GM04503 (cell line): ENCODE measurements around the gene OR5M8.

Experiments used
- DNase-seq: peaks from one replicate; pipeline ENCODE4 v3.0.0-alpha.2; 2012; ENCODE audit warnings: low read depth

Gene OR5M8

DNA sequence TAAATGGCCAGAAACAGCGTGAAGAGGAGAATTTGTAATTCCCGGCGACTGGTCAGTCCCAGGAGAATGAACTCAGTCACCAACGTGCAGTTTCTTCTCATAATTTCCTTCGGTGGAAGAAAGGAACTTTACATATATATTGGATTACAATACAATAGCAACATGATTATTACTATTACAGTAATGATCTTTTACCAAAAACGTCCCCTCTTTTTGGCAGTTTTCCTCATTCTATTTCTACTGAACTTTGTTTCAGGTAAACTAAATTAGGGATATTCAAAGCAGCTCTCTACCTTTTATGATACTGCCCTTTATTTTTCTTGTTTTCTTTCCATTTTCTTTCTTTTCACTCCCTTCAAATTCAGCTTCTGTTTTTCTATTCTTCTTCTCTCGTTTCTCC lies at the start of gene OR5M8:
TSS of gene OR5M8 (minus strand) at position 101 of the 400 bp plus-strand sequence. CDS start at position 101, 0 bp downstream.
- no peak for DNase-seq

DNA sequence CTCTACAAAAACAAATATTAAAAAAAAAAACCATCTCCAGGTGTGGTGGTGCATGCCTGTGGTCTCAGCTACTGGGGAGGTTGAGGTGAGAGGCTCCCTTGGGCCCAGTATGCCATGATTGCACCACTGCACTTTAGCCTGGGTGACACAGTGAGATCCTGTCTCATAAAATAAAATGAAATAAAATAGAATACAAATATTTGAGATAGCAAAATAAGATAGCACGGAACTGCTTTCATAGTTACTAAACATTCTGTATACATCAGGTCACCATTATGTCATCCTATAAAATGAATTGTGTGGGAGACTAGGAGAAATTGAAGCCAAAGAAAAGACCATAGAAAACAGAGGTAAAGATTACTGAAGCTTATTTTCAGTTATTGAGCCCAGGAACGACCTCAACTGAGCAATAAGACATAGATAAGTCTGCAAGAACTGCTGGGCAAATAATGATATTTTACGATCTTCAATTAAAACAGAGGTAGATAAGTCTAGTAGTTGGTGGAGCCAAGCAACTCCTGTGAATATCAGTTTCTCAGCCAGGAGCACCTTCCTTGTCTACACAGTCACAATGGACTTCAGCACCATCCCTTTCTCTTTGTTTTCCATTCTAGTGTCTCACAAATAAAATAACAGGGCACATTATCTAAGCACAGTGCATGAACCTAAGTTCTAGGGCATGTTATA lies 42.0 kb upstream of the OR5M8 start:
- DNase-seq = no peak

DNA sequence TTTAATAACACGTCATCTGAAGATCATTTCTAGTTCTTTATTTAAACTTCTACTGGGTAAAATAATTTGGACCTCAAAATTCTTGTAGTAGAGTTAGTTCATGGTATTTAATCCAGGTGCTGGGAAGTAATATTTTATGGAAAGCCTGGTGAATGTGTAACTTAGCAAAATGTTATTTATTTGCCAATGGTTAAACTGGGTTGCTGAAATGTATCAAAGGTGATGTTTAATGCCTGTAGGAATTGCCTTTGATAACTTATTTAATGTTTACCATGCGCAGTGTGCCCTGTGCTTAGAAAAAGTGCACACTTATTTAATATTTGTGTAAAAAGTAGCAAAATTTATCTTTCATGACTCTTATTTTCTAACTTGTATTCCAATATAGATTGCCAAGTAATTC lies 40.7 kb upstream of the OR5M8 start:
- DNase-seq = no peak

DNA sequence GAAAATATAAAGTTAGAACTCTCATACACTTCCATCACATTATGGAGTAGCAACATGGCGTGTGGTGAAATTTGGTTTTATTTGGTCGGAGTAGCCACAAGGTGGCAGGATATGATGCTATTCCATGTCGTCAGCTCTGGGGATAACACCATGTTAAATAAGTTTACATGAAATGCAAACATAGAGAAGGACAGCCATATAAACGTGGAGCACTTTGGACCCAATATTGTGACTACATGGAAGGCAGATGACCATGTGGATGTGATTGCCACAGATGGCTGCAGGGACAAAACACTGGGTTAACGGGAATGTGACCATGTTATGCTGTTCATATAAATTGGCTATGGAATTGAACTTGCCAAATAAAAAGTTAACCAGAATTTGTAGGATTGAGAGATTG lies 30.8 kb upstream of the OR5M8 start:
- no peak for DNase-seq

DNA sequence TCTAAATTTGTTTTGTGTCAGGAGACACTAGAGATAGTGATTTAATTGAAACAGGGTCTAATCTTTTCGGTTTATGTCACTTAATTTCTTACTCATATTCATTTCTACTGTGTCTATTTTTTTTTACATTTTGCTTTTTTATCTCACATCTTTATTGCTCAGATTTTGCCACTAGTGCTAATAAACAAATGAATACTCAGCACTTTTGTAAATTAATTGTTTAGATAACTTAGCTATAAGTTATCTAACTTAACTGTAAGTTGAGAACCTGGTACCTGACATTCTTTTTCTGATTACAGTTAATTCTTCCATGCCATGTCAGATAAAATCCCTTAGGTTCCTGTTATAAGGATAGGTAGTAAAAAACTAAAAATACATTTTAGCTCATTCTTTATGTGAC lies 22.1 kb upstream of the OR5M8 start:
- no peak for DNase-seq

DNA sequence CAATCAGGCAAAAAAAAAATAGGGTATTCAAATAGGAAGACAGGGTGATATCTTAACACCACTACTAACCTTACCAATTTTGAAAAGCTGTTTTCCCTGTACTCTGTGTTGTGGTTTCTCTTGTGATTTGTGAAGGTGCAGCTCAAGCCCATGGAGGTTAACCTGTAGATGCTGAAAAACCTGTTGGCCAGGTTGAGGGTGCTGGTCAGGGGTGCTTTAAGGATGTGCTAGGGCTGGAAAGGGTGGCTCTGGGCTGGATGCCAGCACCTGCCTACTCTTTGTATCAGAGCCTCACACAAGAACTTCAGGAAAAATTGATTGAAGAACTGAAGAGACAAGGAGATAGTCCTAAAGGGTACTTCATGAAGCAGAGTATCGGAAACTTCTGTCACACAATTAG lies 18.3 kb upstream of the OR5M8 start:
- no peak for DNase-seq

DNA sequence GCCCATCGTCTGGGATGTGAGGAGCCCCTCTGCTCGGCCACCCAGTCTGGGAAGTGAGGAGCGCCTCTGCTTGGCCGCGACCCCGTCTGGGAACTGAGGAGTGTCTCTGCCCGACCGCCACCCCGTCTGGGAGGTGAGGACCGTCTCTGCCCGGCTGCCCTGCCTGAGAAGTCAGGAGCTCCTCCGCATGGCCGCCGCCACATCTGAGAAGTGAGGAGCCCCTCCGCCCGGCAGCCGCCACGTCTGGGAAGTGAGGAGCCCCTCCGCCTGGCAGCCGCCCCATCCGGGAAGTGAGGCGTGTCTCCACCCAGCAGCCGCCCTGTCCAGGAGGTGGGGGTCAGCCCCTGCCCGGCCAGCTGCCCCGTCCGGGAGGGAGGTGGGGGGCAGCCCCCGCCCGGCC lies 5.8 kb upstream of the OR5M8 start:
- DNase-seq = no peak

DNA sequence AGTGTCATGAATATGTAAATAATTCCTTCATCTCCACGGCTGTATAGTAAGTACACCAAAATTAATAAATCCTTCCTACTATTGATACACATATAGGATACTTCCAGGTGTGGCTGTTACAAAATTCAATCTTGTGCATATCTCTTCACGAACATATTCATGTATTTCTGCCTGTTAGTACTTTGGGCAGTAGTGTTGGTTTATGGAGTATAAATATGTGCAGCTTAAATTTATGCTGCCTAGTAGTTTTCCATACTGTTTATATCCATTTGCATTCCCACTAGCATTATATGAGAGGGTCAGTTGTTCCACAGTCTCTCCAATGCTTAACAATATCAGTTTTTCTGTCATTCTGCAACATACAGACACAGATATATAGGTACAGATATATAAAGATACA lies 3.9 kb upstream of the OR5M8 start:
- DNase-seq = no peak

DNA sequence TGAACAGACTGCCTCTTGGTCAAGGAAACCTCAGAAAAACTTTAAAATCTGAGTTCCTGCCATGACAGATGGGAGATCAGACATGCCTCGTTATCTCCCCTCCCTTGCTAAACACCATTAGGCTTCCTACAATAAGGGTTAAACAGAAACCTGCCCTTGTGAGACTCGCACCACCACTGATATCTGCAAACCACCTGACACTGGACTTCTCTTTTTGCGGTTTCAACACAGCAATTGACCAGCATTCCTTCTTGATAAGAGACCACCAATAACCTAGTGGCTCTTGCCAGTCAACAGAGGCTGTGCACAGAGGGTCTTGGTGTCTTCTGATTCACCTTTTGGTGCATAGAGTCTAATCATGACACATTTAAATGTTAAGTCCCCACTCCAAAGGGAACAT lies 4.4 kb downstream of the OR5M8 start:
- no peak for DNase-seq

DNA sequence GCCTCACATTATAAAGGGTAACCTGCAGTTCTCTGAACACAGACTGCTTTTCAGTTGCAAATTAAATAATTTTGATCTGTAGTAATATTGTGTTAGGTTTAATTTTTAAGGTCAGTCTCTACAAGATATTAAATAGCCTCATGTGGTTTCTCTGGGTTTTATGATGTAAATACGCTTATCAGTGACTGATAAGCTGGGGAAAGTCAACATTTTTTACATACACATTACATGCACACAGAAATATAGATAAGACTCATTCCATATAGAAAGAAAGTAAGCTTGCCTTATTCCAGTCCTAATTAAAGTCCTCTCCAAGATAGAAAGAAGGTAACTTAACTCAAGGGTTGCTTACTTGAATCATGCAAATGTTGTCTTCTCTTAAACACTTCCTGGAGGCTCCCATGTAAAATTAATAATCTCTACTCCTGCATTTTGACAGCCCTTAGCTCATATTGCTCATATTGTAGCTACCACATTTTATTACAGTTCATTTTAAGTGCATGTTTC lies 16.4 kb downstream of the OR5M8 start:
- no peak for DNase-seq

DNA sequence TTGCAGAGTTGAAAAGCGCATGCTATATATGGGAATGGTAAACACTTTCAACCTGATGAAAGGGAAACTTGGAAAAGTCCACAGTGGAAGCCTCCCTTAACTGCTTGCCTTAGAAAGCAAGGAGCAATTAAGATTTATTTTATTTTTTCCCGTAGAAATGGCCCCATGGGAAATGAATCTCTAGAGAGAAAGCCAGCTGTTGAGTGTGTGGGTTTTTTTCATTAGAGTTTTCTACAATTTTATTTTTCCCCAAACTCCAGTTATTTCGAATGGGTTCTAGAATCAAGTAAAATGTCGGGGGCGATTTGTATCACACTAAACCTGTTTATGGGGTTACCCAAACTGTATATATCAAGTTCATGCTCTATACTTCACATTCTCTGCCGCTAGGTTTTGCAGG lies 17.9 kb downstream of the OR5M8 start, which contains the start of gene OR5M3:
TSS of gene OR5M3 (minus strand) at position 101 of the 400 bp plus-strand sequence. CDS start 2,855 bp downstream, outside the sequence.
- DNase-seq = no peak

DNA sequence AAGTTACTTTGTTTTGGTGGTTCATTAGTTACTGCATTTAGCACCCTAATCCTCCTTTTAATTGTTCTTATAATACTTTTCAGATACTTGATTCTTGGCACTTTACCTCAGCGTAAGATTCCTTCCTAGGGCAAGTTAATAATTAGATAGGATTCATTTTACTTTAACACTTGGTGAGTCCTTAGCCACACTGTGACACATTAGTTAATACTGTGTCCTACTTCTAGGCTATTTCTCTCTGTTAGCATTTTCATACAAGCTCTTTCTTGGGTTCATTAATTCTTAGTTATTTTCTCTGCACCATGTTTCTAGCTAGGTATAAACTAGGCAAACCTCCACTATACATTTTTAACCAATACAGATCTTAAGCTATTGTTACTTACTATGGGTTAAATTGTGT lies 34.1 kb downstream of the OR5M8 start:
- DNase-seq = no peak

DNA sequence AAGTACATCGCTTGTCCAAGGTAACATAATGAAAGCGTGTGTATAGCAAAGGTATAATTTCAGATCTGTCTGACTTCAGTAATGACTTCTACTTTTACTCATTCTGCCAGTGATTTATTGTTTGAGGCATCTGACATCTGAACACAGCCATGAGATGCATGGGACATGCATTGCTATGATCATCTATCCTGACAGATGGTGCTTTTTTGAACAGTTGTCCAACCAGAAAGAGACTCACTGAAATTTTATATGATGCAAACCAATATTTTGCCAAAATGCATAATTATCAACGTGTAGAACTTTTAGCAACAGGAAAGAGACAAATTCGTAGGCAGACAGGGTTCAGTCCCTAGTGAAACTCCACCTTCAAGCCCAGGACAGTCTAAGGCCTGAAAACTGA lies 37.6 kb downstream of the OR5M8 start:
- DNase-seq = no peak
